SK-N-SH (cell line): ENCODE data around the gene CPT1C. TPM values are rescaled to one million over a fixed set of nuclear protein-coding genes. Genes with fewer than 3 reads are reported as not detected.

Experiments
- CTCF ChIA-PET: fragments of 300-600, 350-600 bp; formaldehyde crosslinking; extraction: SDS; loops from one replicate; lab custom pipeline; 2021; lab: Yijun Ruan, JAX
- POLR2A ChIA-PET: fragments of 350-600 bp; sonication (Branson Sonifier 250); formaldehyde crosslinking; extraction: SDS; loops from one replicate; lab custom pipeline; 2020; ENCODE audit warnings: antibody characterized with exemption, inconsistent platforms; lab: Yijun Ruan, JAX
- DNase-seq: peaks from one replicate; pipeline ENCODE4 v3.0.0; 2012
- H2AFZ ChIP-seq: fragments of 200-600 bp; sonication (generic); 2 replicates; pipeline ENCODE4 v1.8.1; 2016; ENCODE audit warnings: antibody characterized with exemption, mild to moderate bottlenecking, low read depth
- H3F3A ChIP-seq: fragments of 200-600 bp; sonication (generic); replicated peaks from 2 replicates; pipeline ENCODE3; 2016; ENCODE audit warnings: antibody characterized with exemption, mild to moderate bottlenecking; ENCODE audit not compliant: insufficient read depth
- H3K27ac ChIP-seq, 2 experiments: fragments of 200-500 bp in 1 of 2; fragments of 200-600 bp in 1 of 2; sonication (Bioruptor generic) in 1 of 2; sonication (generic), shearing (Covaris generic) in 1 of 2; 2 replicates each; pipeline versions ENCODE4 v1.5.1 to v1.6.1; 2014 to 2016; ENCODE audit warnings: low read depth in 2 of 2, inconsistent platforms in 1 of 2, low read length in 1 of 2, mild to moderate bottlenecking in 1 of 2, mixed read lengths in 1 of 2
- H3K27me3 ChIP-seq: fragments of 200-600 bp; sonication (generic), shearing (Covaris generic); 2 replicates; pipeline ENCODE4 v1.6.1; 2016; ENCODE audit warnings: mixed run types; ENCODE audit not compliant: insufficient read depth
- H3K36me3 ChIP-seq, 2 experiments: fragments of 200-500 bp in 1 of 2; fragments of 200-600 bp in 1 of 2; sonication (Bioruptor generic) in 1 of 2; sonication (generic) in 1 of 2; replicated peaks in 1 of 2; 2 replicates each; pipeline versions ENCODE3 to v1.5.1; 2014 to 2016; ENCODE audit warnings: low read length in 1 of 2, mild to moderate bottlenecking in 1 of 2; ENCODE audit not compliant: insufficient read depth in 2 of 2, control insufficient read depth in 1 of 2
- H3K4me1 ChIP-seq, 2 experiments: fragments of 200-500 bp in 1 of 2; fragments of 200-600 bp in 1 of 2; sonication (Bioruptor generic) in 1 of 2; sonication (generic), shearing (Covaris generic) in 1 of 2; 2 replicates each; pipeline versions ENCODE4 v1.5.1 to v1.6.1; 2014 to 2016; ENCODE audit warnings: low read depth in 1 of 2, low read length in 1 of 2, mixed run types in 1 of 2; ENCODE audit not compliant: insufficient read depth in 2 of 2, control insufficient read depth in 1 of 2
- H3K4me2 ChIP-seq: fragments of 200-600 bp; sonication (generic), shearing (Covaris generic); 2 replicates; pipeline ENCODE4 v1.6.1; 2017; ENCODE audit warnings: mixed run types
- H3K4me3 ChIP-seq, 2 experiments: fragments of 200-500 bp in 1 of 2; fragments of 200-600 bp in 1 of 2; sonication (Bioruptor generic) in 1 of 2; sonication (generic), shearing (Covaris generic) in 1 of 2; 2 replicates each; pipeline versions ENCODE4 v1.5.1 to v1.8.1; 2014 to 2016; ENCODE audit warnings: low read depth in 2 of 2, inconsistent platforms in 1 of 2, low read length in 1 of 2, mild to moderate bottlenecking in 1 of 2, mixed read lengths in 1 of 2, moderate library complexity in 1 of 2
- H3K79me2 ChIP-seq: fragments of 200-600 bp; sonication (generic); 2 replicates; pipeline ENCODE4 v1.8.1; 2017; ENCODE audit warnings: mild to moderate bottlenecking; ENCODE audit not compliant: insufficient read depth
- H3K9ac ChIP-seq: fragments of 200-600 bp; sonication (generic); 2 replicates; pipeline ENCODE4 v1.6.1; 2017; ENCODE audit warnings: mixed run types
- H3K9me2 ChIP-seq: fragments of 200-600 bp; sonication (generic); 2 replicates; pipeline ENCODE4 v1.6.1; 2017; ENCODE audit warnings: mixed run types
- H3K9me3 ChIP-seq: fragments of 200-600 bp; sonication (generic); 2 replicates; pipeline ENCODE4 v1.6.1; 2017; ENCODE audit warnings: mixed run types, mild to moderate bottlenecking, moderate library complexity
- H4K20me1 ChIP-seq: fragments of 200-600 bp; sonication (generic); 2 replicates; pipeline ENCODE4 v1.6.1; 2017; ENCODE audit warnings: mild to moderate bottlenecking, mixed run types; ENCODE audit not compliant: insufficient read depth
- EZH2phosphoT487 ChIP-seq: fragments of 200-600 bp; sonication (generic); IDR thresholded peaks from 2 replicates; pipeline ENCODE4 v1.6.1; 2017; ENCODE audit warnings: low read depth, mixed run types, mild to moderate bottlenecking, antibody characterized with exemption, moderate library complexity, borderline replicate concordance
- FOSL2 ChIP-seq: IDR thresholded peaks from 2 replicates; pipeline ENCODE4 v1.4.0; 2012; ENCODE audit warnings: low read depth, mild to moderate bottlenecking, moderate library complexity, borderline replicate concordance
- FOXJ3 ChIP-seq: sonication (generic); formaldehyde crosslinking; IDR thresholded peaks from 2 replicates; pipeline ENCODE4 v1.5.1; 2020; ENCODE audit warnings: mild to moderate bottlenecking, missing genetic modification reagents
- FOXM1 ChIP-seq: IDR thresholded peaks from 2 replicates; pipeline ENCODE4 v1.4.0; 2012; ENCODE audit warnings: low read depth, mild to moderate bottlenecking
- GABPA ChIP-seq: IDR thresholded peaks from 2 replicates; pipeline ENCODE4 v1.4.0; 2012; ENCODE audit warnings: low read depth, mild to moderate bottlenecking
- GATA2 ChIP-seq: sonication (generic); formaldehyde crosslinking; IDR thresholded peaks from 2 replicates; pipeline ENCODE4 v1.5.0; 2020; ENCODE audit warnings: mild to moderate bottlenecking, missing genetic modification reagents
- IRF3 ChIP-seq: fragments of 150-350 bp; IDR thresholded peaks from 2 replicates; pipeline ENCODE4 v1.6.1; 2016; ENCODE audit warnings: mild to moderate bottlenecking, low read depth, low read length
- MEF2A ChIP-seq: IDR thresholded peaks from 2 replicates; pipeline ENCODE4 v1.4.0; 2012; ENCODE audit warnings: low read depth, borderline replicate concordance
- NFIC ChIP-seq: IDR thresholded peaks from 2 replicates; pipeline ENCODE4 v1.4.0; 2012; ENCODE audit warnings: borderline replicate concordance
- RAD21 ChIP-seq: IDR thresholded peaks from 2 replicates; pipeline ENCODE4 v1.6.1; 2012; ENCODE audit warnings: mild to moderate bottlenecking, low read length
- RCOR1 ChIP-seq: fragments of 150-350 bp; IDR thresholded peaks from 2 replicates; pipeline ENCODE4 v1.6.1; 2017; ENCODE audit warnings: antibody characterized with exemption, low read length
- RFX5 ChIP-seq: IDR thresholded peaks from 2 replicates; pipeline ENCODE4 v1.6.1; 2012; ENCODE audit warnings: mild to moderate bottlenecking, improper control_type of control experiment, low read length
- RXRA ChIP-seq: IDR thresholded peaks from 2 replicates; pipeline ENCODE4 v1.4.0; 2012; ENCODE audit warnings: low read depth, mild to moderate bottlenecking, borderline replicate concordance
- SIN3A ChIP-seq: IDR thresholded peaks from 2 replicates; pipeline ENCODE4 v1.6.1; 2012; ENCODE audit warnings: low read depth, mild to moderate bottlenecking, low read length, moderate library complexity, borderline replicate concordance
- TCF12 ChIP-seq: IDR thresholded peaks from 2 replicates; pipeline ENCODE4 v1.4.0; 2012
- TEAD4 ChIP-seq: IDR thresholded peaks from 2 replicates; pipeline ENCODE4 v1.4.0; 2012; ENCODE audit warnings: mild to moderate bottlenecking, borderline replicate concordance; ENCODE audit not compliant: insufficient read depth
- USF1 ChIP-seq: IDR thresholded peaks from 2 replicates; pipeline ENCODE4 v1.4.0; 2012; ENCODE audit warnings: low read depth, borderline replicate concordance
- YY1 ChIP-seq: IDR thresholded peaks from 2 replicates; pipeline ENCODE4 v1.4.0; 2012; ENCODE audit warnings: low read depth, mild to moderate bottlenecking
- WGBS: methylation state at CpG from one replicate; pipeline ENCODE4 v1.1.6; 2017; ENCODE audit warnings: low lambda C conversion rate; 5-methylcytosine and 5-hydroxymethylcytosine counted together
- polyA plus RNA-seq, 3 experiments: library from polyadenylated mRNA; depleted of rRNA; stranded (reverse); fragments of >200 nt; gene quantifications; 2 replicates each; pipeline ENCODE4 v1.2.3, GENCODE V29; 2012
- TF ChIP-seq, protein P1 (sequence below): IDR thresholded peaks from 2 replicates; pipeline ENCODE4 v1.6.1; 2012; ENCODE audit warnings: mild to moderate bottlenecking, low read depth, low read length, moderate library complexity
- TF ChIP-seq, protein P2 (sequence below): IDR thresholded peaks from 2 replicates; pipeline ENCODE4 v1.4.0; 2012; ENCODE audit warnings: low read depth

Gene CPT1C
- polyA plus RNA-seq, 1 of the 3 experiments (the other 2 are of a cell fraction): 139 TPM

DNA sequence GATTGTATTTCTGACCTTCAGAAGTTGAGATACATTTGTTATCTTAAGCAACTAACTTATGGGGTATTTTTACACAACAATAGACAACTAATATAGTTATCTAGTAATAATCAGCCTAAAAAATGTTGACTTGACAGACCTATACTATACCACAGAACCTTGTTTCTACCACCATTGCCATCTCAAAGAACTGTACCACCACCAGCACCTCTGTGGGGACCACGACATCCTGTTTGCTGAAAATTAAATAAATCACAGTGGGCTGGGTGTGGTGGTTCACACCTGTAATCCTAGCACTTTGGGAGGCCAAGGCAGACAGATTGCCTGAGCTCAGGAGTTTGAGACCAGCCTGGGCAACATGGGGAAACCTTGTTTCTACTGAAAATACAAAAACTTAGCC is 48.2 kb downstream of the CPT1C start (continued):
- TF ChIP-seq, protein P1, sequence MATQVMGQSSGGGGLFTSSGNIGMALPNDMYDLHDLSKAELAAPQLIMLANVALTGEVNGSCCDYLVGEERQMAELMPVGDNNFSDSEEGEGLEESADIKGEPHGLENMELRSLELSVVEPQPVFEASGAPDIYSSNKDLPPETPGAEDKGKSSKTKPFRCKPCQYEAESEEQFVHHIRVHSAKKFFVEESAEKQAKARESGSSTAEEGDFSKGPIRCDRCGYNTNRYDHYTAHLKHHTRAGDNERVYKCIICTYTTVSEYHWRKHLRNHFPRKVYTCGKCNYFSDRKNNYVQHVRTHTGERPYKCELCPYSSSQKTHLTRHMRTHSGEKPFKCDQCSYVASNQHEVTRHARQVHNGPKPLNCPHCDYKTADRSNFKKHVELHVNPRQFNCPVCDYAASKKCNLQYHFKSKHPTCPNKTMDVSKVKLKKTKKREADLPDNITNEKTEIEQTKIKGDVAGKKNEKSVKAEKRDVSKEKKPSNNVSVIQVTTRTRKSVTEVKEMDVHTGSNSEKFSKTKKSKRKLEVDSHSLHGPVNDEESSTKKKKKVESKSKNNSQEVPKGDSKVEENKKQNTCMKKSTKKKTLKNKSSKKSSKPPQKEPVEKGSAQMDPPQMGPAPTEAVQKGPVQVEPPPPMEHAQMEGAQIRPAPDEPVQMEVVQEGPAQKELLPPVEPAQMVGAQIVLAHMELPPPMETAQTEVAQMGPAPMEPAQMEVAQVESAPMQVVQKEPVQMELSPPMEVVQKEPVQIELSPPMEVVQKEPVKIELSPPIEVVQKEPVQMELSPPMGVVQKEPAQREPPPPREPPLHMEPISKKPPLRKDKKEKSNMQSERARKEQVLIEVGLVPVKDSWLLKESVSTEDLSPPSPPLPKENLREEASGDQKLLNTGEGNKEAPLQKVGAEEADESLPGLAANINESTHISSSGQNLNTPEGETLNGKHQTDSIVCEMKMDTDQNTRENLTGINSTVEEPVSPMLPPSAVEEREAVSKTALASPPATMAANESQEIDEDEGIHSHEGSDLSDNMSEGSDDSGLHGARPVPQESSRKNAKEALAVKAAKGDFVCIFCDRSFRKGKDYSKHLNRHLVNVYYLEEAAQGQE: no peak
- TF ChIP-seq RXRA: no peak
- TF ChIP-seq FOXM1: no peak

DNA sequence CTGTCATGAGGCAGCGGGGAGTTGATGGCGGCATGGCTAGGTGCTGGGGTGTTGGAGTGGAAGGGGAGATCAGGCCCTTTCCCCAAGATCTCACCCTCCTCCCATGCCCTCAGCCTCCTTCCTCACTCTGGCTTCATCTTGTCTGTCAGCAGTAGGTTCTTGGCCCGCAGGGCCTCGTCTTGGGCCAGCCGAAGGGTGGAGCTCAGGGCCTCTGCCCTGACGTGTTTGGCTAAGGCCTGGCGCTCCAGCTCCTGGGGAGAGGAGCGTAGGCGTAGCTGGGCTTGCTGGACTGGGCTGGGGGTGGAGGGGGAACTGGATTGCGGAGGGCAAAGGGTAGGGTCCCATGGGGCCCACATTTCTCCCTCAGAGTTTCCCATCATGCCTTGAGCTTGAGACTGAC is 49.0 kb downstream of the CPT1C start:
- TF ChIP-seq MEF2A (no peak), RAD21 (no peak), TEAD4 (no peak), TCF12 (no peak), GATA2 (no peak), IRF3 (no peak), FOXJ3 (CRISPR knock-in tag) (no peak)
- 93% methylated on average over 7 of the region's 10 CpGs for WGBS
- CTCF ChIA-PET: interaction anchor here (1.1 kb wide), 1 partner anchor 59 kb away, joined by 3 read pairs; no protein-coding TSS in a partner anchor

GRCh38 chr19:49741210-49741844 is 50.4 kb downstream of the CPT1C start:
- Histone ChIP-seq H3K4me2 (no peak overlapping the region), H3K9me2 (no peaks in the 10 kb centered on the region), H3K4me1 (no peaks in the 10 kb centered on the region), H3K9ac (no peak overlapping the region), H4K20me1 (no peaks in the 10 kb centered on the region), H3K36me3 (no peaks in the 10 kb centered on the region), H3F3A (peaks cover 3% of the 10 kb centered on the region), H3K4me3 (no peak overlapping the region), H3K27ac (no peak overlapping the region), H2AFZ (no peak overlapping the region), H3K79me2 (no peaks in the 10 kb centered on the region), H3K27me3 (no peaks in the 10 kb centered on the region), H3K9me3 (no peaks in the 10 kb centered on the region)
- no peak for DNase-seq
- ChIA-PET CTCF (interaction anchor here (0.7 to 0.9 kb wide), 2 partner anchors 9 to 24 kb away, joined by 3 to 4 read pairs; no protein-coding TSS in a partner anchor), POLR2A (no interaction called here)
- WGBS: 90% methylated on average over 9 of the region's 9 CpGs
- TF ChIP-seq GABPA (no peak), USF1 (no peak), SIN3A (no peak), YY1 (no peak), NFIC (no peak), FOSL2 (no peak), EZH2phosphoT487 (no peak), RFX5 (no peak), GATA2 (no peak), IRF3 (no peak), RCOR1 (no peak)
- TF ChIP-seq, protein P2, sequence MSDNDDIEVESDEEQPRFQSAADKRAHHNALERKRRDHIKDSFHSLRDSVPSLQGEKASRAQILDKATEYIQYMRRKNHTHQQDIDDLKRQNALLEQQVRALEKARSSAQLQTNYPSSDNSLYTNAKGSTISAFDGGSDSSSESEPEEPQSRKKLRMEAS: no peak

More for the DNA sequence above, 49.0 kb downstream of the CPT1C start:
- H2AFZ ChIP-seq: no peak overlapping the region
- POLR2A ChIA-PET: no interaction called here
- H3K9me3 ChIP-seq: no peaks in the 10 kb centered on the region
- H3K36me3 ChIP-seq: no peaks in the 10 kb centered on the region
- peaks cover 3% of the 10 kb centered on the region for H3F3A ChIP-seq
- H3K4me2 ChIP-seq: no peak overlapping the region
- no peak overlapping the region for H3K9ac ChIP-seq
- H3K4me3 ChIP-seq: no peak overlapping the region
- no peaks in the 10 kb centered on the region for H3K9me2 ChIP-seq
- H4K20me1 ChIP-seq: no peaks in the 10 kb centered on the region
- no peak overlapping the region for H3K27ac ChIP-seq
- no peak for DNase-seq
- H3K79me2 ChIP-seq: no peaks in the 10 kb centered on the region
- H3K4me1 ChIP-seq: no peaks in the 10 kb centered on the region
- no peaks in the 10 kb centered on the region for H3K27me3 ChIP-seq
